G401.6 (cell line): ENCODE measurements around the gene CCDC182.

Experiments used
- FAIRE-seq: peaks from 2 replicates; lab custom pipeline; 2012; peaks lifted over from hg19 to GRCh38; lab: Jason Lieb, UNC

The CCDC182 gene

GRCh38 chr17:57745242-57745641 lies at the start of gene CCDC182:
Gene CCDC182 (minus strand): TSS chr17:57745299. CDS start chr17:57745272, 27 bp downstream.
- FAIRE-seq = no peak

- FAIRE-seq = no peak
Measured at GRCh38 chr17:57794841-57795240, 49.7 kb upstream of the CCDC182 start.

GRCh38 chr17:57788725-57789124 lies 43.6 kb upstream of the CCDC182 start:
- FAIRE-seq = no peak

GRCh38 chr17:57785022-57785421 lies 39.9 kb upstream of the CCDC182 start:
- no peak for FAIRE-seq

- FAIRE-seq = no peak
Measured at GRCh38 chr17:57784226-57784895, 39.3 kb upstream of the CCDC182 start.

GRCh38 chr17:57783338-57783742 lies 38.2 kb upstream of the CCDC182 start:
- no peak for FAIRE-seq

GRCh38 chr17:57782647-57783337 lies 37.7 kb upstream of the CCDC182 start:
- no peak for FAIRE-seq

GRCh38 chr17:57782062-57782490 lies 37.0 kb upstream of the CCDC182 start:
- FAIRE-seq = no peak

GRCh38 chr17:57781386-57782061 lies 36.4 kb upstream of the CCDC182 start:
- FAIRE-seq = no peak

- FAIRE-seq = no peak
Measured at GRCh38 chr17:57779706-57780105, 34.6 kb upstream of the CCDC182 start.

- no peak for FAIRE-seq
Measured at GRCh38 chr17:57778306-57778705, 33.2 kb upstream of the CCDC182 start.

GRCh38 chr17:57776366-57776765 lies 31.3 kb upstream of the CCDC182 start:
- FAIRE-seq = no peak

GRCh38 chr17:57774872-57775271 lies 29.8 kb upstream of the CCDC182 start:
- no peak for FAIRE-seq

- no peak for FAIRE-seq
Measured at GRCh38 chr17:57773557-57773956, 28.5 kb upstream of the CCDC182 start.

GRCh38 chr17:57772774-57773173 lies 27.7 kb upstream of the CCDC182 start:
- no peak for FAIRE-seq

- no peak for FAIRE-seq
Measured at GRCh38 chr17:57767561-57767960, 22.5 kb upstream of the CCDC182 start.

- no peak for FAIRE-seq
Measured at GRCh38 chr17:57766318-57766943, 21.3 kb upstream of the CCDC182 start.

GRCh38 chr17:57762452-57763395 lies 17.6 kb upstream of the CCDC182 start:
- no peak for FAIRE-seq

GRCh38 chr17:57761887-57762286 lies 16.8 kb upstream of the CCDC182 start:
- no peak for FAIRE-seq

- FAIRE-seq = no peak
Measured at GRCh38 chr17:57760046-57760445, 14.9 kb upstream of the CCDC182 start.

GRCh38 chr17:57758654-57759053 lies 13.6 kb upstream of the CCDC182 start:
- FAIRE-seq = no peak

GRCh38 chr17:57757735-57758134 lies 12.6 kb upstream of the CCDC182 start:
- no peak for FAIRE-seq
